NB4 (cell line): ENCODE measurements around the gene HMGN2.

Experiments
- MYC ChIP-seq: IDR thresholded peaks from 2 replicates; pipeline ENCODE4 v1.6.1; 2011; ENCODE audit warnings: low read depth, low read length
- POLR2A ChIP-seq: IDR thresholded peaks from 2 replicates; pipeline ENCODE4 v1.6.1; 2011; ENCODE audit warnings: mild to moderate bottlenecking; ENCODE audit not compliant: insufficient read length; ENCODE audit errors: extremely low read depth
- TF ChIP-seq, protein P1 (sequence below): IDR thresholded peaks from one replicate; pipeline ENCODE4 v1.5.1; 2012; ENCODE audit warnings: low read depth, low read length
- TF ChIP-seq, protein P2 (sequence below): IDR thresholded peaks from 2 replicates; pipeline ENCODE4 v1.6.1; 2011; ENCODE audit warnings: low read depth, low read length

DNA sequence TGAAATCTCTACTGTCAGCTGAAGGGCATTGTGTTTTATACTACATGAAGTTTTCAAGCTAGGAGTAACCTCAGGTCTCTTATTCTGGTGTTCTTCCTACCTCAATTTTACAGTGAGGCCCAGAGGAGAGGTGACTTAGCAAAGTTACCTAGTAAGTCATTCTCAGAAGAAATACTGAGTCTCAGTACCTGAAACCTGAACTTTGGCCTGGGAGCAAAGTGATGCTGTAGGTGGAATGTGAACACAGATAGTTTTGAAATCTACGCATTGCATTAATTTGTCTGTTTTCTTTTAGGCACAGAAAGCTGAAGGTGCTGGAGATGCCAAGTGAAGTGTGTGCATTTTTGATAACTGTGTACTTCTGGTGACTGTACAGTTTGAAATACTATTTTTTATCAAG lies 2.6 kb downstream of the HMGN2 start:
- TF ChIP-seq, protein P1, sequence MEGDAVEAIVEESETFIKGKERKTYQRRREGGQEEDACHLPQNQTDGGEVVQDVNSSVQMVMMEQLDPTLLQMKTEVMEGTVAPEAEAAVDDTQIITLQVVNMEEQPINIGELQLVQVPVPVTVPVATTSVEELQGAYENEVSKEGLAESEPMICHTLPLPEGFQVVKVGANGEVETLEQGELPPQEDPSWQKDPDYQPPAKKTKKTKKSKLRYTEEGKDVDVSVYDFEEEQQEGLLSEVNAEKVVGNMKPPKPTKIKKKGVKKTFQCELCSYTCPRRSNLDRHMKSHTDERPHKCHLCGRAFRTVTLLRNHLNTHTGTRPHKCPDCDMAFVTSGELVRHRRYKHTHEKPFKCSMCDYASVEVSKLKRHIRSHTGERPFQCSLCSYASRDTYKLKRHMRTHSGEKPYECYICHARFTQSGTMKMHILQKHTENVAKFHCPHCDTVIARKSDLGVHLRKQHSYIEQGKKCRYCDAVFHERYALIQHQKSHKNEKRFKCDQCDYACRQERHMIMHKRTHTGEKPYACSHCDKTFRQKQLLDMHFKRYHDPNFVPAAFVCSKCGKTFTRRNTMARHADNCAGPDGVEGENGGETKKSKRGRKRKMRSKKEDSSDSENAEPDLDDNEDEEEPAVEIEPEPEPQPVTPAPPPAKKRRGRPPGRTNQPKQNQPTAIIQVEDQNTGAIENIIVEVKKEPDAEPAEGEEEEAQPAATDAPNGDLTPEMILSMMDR, result no peak
- TF ChIP-seq POLR2A (no peak), MYC (no peak)
- TF ChIP-seq, protein P2, sequence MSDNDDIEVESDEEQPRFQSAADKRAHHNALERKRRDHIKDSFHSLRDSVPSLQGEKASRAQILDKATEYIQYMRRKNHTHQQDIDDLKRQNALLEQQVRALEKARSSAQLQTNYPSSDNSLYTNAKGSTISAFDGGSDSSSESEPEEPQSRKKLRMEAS, result no peak
